Ecto neural progenitor cell (in vitro differentiated cells): ENCODE data around the gene HOOK2.
"Not testable (repeated sequence)": the region's sequence is repeated elsewhere in the genome, so short reads cannot be mapped to it uniquely, and the experiment has no call there.

Source experiments
- DNase-seq: peaks from one replicate; pipeline ENCODE4 v3.0.0-alpha.2; 2018; ENCODE audit warnings: low spot score

Gene HOOK2

DNA sequence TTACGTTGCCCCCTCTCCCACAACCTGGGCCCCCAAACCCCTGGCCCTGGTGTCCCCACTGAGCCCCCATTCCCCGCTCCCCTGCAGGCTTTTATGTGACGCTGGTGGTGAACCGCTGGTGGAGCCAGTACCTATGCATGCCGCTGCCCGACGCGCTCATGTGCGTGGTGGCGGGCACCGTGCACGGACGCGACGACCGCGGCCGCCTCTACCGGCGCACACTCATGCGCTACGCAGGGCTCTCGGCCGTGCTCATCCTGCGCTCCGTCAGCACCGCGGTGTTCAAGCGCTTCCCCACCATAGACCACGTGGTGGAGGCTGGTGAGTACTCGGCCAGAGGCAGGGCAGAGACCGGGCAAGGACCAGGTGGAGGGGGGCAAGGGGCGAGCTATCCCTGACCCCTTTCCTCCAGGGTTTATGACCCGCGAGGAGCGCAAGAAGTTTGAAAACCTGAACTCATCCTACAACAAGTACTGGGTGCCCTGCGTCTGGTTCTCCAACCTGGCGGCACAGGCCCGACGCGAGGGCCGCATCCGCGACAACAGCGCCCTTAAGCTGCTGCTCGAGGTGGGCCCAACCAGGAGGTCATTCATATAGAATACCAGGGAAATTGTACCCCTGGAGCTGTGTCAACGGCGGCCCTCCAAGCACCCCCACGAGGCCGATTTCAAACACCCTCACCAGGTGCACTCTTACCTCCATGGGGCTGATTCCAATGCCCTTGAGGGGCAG lies 20.7 kb downstream of the HOOK2 start:
- no peak for DNase-seq

DNA sequence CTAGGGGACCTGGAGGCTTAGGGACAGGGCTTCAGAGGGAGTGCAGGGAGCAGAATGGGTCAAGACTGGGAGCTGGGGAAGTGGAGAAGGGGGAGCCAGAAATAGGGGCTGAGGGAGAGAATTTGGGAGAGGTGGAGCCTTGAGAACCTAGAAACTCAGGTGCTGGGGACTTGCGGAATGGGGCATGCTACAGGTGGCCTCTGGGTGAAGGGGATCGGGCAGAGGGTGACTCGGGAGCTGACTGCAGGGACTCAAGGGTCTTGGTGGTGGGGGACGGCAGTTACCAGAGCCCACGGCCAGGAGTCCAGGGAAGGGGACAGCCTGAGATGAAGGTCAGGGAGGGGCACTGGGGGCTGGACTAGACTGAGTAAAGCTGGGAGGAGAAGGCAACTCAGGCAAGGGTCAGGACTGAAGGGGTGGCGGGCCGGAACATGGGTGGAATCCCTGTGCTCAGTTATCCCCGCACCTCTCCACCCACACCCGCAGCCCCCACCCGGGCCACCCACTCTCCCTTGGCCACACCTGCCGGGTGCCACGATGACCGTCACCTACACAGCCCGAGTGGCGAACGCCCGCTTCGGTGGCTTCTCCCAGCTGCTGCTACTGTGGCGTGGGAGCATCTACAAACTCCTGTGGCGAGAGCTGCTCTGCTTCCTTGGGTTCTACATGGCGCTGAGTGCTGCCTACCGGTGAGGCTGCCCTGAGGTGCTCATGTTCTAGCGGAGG lies 23.1 kb downstream of the HOOK2 start:
- no peak for DNase-seq

- DNase-seq: no peak
Observed at GRCh38 chr19:12751635-12752034, 23.7 kb downstream of the HOOK2 start, which contains the start of gene BEST2. BEST2 (plus strand) TSS chr19:12751791; CDS start chr19:12752593, 802 bp downstream.

DNA sequence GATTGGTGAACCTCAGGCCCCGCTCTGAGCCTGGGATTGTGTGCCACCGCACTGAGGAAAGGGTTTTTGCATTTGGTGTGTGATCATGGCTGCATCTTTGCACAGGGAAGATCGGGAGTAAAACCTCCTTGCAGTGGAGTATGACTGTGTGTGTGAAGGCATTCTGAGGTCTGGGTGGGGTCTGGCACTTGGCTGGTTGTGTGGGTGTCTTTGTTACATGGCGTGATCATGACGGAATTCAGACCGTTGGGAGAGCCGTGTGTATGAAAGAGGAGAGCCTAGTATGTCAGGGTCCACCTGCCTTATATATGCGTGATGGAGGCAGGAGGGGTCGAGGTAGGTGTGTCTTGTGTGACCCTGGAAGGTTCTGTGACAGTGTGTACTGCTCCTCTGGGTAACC lies 24.5 kb downstream of the HOOK2 start:
- DNase-seq: no peak

DNA sequence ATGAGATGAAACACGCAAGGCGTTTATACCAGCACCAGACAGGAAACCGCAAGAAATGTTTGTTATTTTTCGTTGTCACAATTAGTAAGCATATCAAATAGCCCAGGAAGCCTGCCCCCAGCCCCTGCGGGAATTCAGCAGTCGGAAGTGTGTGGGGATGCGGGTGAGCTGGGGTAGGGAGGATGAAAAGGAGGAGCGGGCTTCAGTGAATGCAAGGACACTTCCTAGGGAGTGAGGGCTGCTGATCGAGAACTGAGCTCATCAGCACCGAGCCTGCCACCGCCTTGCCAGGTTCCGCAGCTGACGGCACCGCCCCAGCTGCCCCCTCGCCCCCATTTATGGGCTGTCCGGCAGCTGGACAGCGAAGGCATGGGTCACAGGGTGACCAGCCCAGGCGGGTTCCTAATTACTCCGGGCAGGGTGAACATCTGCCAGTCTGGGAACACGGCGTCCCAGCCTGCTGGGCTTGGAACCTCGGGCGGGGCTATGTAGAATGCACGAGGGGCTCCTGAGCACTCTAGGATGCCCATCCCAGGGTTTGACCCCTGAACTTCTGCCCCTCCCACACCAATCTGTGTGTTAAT lies 25.3 kb downstream of the HOOK2 start:
- DNase-seq: no peak

- DNase-seq: no peak
Observed at GRCh38 chr19:12748489-12748888, 26.9 kb downstream of the HOOK2 start.

DNA sequence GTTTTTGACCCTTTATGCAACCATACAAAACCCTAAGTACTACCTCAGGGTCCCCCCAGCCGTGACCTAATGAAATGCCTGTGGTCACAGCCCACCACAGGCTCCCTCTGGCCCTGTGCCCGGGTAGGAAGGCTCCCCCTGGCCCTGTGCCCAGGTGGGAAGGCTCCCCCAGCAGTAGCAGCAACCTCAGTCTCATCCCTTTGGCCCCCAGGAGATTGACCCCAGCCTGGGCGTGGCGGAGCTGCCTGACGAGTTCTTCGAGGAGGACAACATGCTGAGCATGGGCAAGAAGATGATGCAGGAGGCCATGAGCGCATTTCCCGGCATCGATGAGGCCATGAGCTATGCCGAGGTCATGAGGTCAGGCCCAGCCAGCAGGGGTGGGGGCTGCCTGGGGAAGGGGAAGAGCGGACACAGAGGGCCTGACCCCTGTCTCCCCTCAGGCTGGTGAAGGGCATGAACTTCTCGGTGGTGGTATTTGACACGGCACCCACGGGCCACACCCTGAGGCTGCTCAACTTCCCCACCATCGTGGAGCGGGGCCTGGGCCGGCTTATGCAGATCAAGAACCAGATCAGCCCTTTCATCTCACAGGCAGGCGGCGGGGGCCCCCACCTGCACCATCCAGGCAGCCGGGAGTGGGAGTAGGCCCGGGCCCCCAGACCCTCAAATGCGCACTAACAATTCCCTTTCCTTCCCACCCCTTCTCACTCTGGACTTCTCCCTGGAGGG lies 30.0 kb downstream of the HOOK2 start:
- no peak for DNase-seq

DNA sequence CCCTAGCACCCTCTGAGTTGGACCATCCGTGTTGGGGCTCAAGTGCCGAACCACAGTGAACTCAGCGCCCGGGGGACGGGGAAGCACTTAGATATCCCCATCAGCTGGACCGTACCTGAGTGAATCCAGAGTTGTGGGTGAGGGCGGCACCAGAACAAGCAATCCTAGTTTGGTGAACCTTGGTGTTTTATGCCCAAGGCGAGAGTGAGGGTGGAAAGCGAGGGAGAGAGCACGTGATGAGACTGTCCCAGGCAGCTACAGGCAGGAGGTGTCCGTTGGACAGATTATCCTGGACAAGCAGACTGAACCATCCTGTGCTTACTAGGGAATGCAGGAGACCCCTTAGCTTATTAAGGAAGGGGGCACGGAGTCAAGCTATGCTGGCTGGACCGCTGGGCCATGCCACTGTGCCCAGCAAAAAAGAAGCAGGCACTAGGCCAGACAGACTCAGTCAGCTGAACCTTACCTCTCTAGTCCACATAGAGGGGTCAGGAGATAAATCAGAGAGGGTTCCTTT lies 37.5 kb downstream of the HOOK2 start:
- DNase-seq: no peak

DNA sequence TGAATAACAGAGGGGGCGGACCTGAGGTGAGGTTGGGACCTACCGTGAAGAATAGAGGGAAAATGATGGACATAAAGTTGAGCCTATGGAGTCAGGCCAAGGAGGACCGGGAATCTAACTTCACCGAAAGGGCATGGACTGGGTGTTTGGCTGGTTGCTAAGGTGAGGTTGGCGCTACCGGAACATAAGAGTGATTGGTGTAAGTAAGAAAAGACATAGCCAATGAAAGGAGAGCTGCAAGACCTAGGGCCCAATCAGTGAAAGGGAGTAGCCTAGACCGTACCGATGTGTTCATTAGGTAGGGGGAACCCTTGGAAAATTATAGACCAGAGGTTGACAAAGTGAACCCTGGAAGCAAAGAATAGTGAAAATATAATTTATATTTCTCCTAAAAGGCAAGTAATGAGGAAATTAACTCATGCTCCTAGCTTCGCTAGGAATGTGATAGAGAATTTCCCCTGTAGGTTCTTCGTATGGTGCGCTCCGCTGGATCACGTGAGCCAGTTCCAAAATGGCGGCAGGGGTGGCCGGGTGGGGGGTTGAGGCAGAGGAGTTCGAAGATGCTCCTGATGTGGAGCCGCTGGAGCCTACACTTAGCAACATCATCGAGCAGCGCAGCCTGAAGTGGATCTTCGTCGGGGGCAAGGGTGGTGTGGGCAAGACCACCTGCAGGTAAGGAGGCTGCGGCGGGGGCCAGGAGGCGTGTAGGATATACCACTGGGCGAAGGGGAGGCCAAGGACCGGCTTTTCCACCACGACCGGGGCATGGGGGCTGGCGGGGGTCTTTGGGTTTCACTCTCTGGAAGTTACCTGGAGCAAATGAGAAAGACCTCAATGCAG lies 38.1 kb downstream of the HOOK2 start, which contains the start of gene GET3:
TSS of gene GET3 (plus strand) at position 503 of the 840 bp plus-strand sequence. CDS start at position 512, 9 bp downstream.
- DNase-seq: peak; percentile 94

DNA sequence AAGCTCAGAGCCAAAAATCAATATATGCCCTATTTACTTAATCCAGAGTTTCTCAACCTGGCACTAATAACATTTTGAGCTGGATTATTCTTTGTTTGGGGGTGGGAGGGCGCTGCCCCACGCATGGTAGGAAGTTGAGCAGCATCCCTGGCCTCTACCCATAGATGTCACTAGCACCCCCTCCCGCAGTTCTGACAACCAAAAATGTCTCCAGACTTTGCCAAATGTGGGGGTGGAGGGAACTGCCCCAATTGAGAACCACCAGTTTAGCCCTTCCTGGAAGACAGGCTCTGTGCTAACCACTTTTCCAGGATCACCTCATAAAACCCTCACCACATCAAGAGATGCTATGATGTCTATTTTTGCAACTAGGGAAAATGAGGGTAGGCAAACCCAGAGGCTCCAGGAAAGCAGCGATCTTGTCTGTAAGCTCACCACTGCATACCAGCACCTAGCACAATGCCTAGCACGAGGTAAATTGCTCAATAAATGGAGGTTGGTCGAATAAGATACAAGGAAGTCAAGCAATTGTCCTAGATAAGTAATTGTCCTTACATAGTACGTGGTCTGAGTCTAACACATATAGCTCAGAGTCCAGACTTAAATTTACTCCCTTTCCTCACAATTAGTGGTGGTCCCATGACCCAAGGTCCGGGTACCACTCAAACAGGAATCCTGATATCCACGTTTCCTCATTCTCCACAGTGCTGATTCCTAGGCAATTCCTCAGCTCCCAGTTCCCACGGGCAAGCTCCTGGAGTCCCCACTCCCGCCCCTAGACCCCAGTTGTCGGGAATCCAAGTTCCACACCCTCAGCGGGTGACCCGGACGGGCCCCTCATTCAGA lies 41.8 kb downstream of the HOOK2 start:
- no peak for DNase-seq

DNA sequence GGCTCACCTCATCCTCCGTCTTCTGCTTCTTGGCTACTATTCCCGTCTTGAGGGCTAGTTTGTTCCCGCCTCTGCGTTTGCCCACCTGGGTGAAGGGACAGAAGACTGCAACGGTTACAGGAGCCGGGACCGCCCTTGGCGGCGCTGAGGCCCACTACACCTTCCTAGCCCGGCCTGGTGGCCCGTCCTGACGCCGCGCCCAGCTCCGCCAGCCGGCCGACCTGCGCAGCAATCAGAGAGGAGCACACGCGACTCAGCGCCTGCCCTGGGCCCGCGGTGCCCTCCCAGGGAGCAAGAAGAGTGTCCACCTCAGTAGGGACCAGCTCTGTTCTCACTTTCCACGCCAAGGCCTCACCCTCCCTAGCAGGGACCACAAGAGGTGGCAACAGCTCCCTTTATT lies 44.0 kb downstream of the HOOK2 start:
- no peak for DNase-seq

DNA sequence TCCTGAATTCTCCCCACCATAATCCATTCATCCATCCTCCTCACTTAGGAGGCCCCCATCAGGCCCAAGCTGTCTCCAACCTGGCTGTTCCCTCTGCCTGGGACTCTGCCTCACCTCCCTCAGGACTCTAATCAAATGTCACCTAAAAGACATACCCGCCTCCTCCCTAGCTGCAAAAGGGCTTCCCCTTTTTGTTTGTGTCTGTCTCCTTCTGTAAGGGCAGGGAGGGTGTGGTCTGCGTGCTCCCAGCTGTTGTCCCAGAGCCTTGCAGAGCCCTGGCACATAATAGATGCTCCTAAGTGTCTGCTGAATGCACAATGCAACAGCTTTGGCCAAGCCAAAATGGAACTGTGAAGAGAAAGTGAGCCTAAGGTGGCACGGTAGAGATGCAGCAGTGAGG lies 45.3 kb downstream of the HOOK2 start:
- no peak for DNase-seq

- DNase-seq: no peak
Observed at GRCh38 chr19:12727745-12728433, 47.5 kb downstream of the HOOK2 start.

DNA sequence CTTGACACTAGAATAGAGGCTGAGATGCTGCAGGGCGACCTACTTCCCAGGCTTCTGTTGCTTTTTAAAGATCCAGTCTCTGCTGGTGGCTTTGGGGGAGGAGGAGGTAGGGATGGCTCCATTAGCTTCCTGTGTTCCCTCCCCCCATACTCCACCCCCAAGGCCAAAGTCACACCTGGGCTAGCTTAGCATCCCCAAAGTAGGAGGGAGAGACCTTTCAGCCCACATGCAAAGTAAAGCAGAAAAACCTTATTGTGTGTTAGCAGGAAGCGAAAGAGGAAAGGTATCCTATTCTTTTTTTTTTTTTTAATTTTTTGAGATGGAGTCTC lies 48.4 kb downstream of the HOOK2 start:
- no peak for DNase-seq

- DNase-seq: not testable (repeated sequence)
Observed at GRCh38 chr19:12725612-12726011, 49.7 kb downstream of the HOOK2 start.

DNA sequence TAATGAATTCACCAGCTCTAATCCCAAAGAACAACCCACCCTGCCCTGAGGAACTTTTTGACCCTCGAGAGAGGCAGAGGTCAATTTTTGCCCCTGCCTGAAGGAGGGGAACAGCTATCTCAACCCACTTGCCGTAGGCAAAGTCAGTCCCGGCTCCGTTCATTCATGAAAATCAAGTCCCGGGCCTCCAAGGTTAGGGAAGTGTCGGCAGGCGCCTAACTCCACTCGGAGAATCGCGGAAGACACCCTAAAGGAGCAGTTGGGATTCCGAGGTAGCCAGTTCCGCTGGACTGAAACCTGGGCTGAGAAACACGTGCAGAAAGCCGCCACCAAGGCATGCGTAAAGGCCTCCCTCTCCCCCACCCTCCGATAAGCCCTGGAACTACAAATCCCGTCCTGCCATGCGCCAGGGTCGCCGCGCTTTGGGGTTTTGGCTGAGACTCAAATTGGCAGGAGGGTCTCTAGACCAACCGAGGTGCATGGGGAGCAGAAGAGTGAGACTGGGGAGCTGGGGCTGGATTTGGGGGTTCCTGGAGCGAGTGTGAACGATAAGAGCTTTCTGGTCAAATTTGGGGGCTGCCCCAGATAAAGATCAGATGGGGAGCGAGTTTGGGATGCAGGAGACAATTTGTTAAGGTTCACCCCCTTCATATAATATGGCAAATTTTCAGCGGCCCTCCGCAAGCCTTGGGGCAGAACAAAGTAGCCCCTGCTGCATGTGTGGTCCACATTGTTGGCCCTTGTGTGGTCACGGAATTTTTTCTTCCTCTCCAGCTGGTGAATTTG lies 51.5 kb downstream of the HOOK2 start, which contains the start of gene TNPO2:
TSS of gene TNPO2 (minus strand) at position 292 of the 786 bp plus-strand sequence. CDS start 2,955 bp downstream, outside the sequence.
- DNase-seq: peak; percentile 88

GRCh38 chr19:12723381-12723640 lies 52.0 kb downstream of the HOOK2 start:
- no peak for DNase-seq

DNA sequence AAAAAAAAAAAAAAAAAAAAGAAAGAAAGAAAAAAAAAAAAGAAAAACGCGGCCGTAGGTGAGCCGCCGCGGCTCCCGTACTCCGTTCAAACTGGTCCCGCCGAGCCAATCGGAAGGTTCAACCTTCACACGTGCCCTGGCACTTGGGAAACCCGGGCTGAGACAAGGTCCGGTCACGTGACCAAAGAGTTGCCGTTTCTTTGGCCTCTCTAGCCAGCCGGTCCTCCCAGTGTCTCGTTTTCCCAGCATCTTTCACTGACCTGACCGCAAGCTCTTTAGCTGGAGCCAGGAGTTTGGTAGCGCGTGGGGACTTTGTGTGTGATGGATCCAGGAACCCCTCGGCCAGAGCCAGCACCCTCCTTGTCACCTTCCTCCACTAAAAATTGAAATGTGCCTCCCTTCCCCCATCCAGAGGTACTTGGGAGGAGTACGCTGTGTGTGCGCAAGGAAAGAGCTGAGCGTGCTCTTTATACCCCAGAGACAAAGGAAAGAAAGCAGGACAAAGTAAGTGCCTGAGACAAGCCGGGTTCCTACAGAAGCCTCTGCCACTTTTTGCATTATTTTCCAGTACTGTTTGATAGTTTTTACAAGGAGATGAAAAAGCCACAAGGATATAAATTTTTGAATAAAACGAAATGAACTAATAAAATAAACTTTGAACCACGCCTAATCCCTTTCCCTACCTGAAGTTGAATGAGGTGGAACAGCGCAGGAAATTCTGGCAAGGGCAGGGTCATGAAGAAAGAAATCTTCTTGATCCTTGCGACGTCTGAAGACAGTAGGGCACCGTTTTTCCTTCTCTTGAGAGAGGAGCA lies 52.6 kb downstream of the HOOK2 start:
- DNase-seq: peak; percentile 96
